Stimulated activated CD4-positive, alpha-beta T cell treated with anti-CD3 and anti-CD28 coated beads, Interleukin-4, amount 100 ng/mL, for 4 hours (primary cell): Measurements from ENCODE around the gene GOSR2.
A peak's percentile ranks its signal among the peaks of the same experiment; 100 is the strongest.
"Not testable (repeated sequence)": the region's sequence is repeated elsewhere in the genome, so short reads cannot be mapped to it uniquely, and the experiment has no call there.

Experiments used
- DNase-seq, 2 experiments: peaks; one replicate each; pipeline ENCODE4 v3.0.0-alpha.2; 2020

The GOSR2 gene

GRCh38 chr17:46935658-46936266, 12.8 kb downstream of the GOSR2 start:
- DNase-seq, result no peak

- peak; percentile 57 to 62 for DNase-seq
Measured at GRCh38 chr17:46940692-46941404, 17.9 kb downstream of the GOSR2 start.

- DNase-seq, result peak; percentile 25 to 43
Measured at GRCh38 chr17:46942441-46943217, 19.7 kb downstream of the GOSR2 start.

DNA sequence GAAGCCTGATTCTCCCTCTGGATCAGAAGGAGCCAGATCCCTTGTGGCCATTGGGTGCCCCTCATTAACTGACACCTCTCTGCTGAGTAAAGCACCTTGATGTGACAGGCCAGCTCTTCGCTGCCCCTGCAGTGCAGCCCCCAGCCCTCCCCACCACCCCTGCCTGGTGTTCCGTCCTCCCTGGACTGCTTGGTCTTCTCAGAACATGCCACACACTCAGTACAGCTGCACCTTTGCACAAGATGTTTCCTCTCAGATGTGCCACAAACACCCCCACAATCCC, 20.2 kb downstream of the GOSR2 start:
- DNase-seq, result no peak

DNA sequence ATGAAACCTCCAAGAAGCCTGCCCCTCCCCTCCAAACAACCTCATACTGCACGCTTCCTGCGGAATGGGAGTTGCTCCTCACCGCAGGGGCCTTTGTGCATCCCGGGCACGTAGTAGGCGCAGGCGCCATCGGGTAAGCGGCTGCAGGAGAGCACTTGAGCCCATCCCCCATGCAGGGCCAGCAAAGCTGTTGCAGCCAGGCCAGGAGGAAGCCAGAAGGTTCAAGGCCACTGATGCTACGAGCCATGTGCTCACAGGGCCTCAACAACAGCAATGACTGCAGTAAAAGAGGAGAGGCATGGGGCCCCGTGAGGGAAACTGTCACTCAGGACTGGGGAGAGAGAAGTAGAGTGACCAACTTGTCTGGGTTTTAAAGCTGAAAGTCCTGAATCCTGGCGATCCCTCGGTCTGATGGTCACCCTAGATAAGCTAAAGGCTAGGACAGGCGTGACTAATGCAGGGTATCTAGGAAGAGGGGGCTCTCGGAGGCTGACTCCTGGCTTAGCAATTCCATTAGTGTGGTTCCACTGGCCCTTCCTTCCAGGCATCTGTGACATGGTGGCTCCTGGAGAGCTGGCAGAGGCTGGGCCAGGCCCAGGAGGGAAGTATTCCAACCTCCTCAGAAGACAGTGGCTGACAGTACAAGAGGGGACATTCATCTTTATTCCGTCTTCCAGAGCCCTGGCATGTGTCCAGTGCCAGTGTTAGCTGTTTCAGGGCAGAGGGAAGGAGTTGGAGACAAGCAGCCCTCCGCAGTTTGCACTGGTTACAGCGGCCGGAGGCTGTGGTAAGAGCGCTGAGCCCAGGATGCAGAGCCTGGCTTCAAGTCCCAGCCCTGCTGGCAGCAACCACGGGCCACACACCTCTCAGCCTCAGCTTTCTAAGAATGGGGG, 20.8 kb downstream of the GOSR2 start:
- no peak for DNase-seq

GRCh38 chr17:46944931-46945330, 22.0 kb downstream of the GOSR2 start:
- no peak for DNase-seq

DNA sequence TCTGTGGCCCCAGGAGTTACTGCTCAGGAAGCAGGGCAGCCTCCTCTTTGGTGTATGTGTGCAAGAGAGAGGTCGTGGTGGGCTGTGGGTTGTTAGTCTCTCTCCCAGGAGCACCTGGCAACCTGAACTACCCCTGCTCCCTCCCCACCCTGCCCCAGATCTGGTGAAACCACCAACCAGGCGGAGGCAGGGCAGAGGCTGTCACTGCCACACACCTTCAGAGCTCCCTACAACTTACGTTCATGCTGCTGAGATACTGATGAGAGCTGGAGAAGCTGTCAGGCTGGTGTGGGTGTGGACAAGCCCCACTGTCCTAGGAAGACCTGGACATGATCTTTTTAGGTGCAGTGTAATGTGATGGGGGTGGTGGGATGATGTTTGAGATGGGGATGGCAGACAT, 24.3 kb downstream of the GOSR2 start:
- DNase-seq, result no peak

GRCh38 chr17:46948544-46948943, 25.6 kb downstream of the GOSR2 start:
- DNase-seq, result no peak

DNA sequence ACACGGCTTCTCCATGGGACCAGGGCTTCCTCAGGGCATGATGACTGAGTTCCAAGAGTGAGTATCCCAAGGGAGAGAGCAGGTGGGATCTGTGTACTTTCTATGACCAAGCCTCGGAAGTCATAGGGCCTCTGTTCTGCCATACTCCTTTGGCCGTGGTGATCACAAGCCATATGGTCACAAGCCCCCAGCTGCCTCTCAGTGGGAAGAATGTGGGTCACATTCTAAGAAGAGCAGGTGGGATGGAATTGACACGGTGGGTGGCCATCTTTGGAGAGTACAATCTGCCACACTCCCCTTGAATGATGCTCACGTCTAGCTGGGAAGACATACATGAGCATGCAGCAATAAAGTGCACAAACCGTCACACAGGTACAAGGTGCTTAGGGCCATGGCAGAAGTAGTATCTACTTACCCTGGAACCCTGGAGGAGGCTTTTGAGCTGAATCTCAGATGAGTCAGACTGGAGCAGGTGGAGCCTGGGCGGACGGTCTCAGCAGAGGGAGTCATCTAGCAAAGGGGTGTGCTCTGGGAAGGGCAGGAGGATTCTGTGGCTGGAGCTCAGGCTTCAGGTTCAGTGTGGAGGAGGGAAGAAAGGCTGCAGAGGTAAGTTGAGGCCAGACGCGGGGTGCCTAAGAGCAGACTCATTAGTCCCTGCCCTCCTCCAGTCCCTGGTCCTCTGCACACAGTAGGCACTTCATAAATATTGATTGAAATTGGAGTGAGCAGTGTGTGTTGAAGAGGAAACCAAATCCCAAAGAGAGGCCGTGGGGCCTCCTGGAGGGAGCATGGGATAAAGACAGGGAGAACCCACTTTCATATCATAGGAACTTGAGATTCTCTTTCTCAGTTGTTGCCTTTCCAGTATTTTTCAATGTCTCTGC, 26.6 kb downstream of the GOSR2 start:
- no peak for DNase-seq

DNA sequence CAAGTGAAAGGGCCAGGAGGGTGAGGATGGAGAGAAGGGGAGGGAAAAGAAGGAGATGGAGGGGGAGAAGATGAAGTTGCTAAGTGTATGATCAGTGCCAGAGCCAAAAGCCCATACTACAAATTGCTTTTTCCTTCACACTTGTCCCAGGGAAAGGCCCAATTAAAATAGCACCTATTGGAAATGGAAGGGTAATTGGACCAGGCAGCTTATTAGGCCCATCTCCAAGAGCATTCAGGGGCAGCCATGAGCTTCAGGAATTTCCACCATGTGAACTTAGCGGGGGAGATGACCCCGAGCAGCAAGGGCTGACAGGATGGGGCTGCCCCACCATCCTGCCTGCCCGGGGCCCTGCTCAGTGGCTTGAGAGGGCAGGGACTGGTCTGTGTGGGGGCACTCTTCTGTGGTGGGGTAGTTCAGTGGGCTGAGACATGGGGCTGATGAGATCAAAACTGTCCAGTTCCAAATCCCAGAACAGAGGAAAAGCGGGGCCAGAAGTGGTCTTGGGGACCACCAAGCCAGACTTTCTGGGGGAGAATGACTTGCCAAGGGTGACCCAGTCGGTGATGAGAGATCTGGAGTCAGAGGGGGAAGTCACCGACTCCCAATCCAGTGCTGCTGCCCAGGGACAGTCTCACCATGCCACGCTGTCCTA, 27.5 kb downstream of the GOSR2 start:
- DNase-seq, result no peak

DNA sequence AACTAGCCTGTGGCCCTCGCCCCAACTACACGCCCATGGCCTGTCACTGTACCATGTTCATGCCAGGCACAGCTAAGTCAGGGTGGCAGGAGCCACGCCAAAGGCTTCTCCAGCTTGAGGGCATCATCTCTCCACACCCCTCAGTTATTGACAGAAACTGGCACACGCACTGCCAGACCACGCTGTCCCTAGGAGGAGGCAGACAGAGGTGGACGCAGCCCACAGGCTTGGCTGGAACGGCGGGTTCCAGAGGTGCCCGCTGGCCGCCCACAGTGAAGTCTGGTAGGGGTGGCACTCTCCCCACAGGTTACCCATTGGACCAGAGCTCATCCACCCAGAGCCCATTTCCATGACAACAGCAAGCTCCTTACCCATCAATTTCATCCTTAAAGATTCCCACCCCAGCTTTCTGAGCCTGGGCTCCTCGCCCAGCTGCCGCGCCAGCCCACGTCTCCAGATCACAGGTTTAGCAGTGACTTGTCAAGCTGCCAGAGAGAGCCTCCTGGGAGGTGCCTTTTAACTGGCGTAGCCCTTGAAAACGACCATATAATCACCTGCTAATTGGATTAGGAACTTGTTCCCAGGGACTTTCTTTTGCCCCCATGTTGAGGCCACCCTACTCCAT, 28.1 kb downstream of the GOSR2 start:
- no peak for DNase-seq

- DNase-seq, result no peak
Measured at GRCh38 chr17:46951706-46952105, 28.7 kb downstream of the GOSR2 start.

DNA sequence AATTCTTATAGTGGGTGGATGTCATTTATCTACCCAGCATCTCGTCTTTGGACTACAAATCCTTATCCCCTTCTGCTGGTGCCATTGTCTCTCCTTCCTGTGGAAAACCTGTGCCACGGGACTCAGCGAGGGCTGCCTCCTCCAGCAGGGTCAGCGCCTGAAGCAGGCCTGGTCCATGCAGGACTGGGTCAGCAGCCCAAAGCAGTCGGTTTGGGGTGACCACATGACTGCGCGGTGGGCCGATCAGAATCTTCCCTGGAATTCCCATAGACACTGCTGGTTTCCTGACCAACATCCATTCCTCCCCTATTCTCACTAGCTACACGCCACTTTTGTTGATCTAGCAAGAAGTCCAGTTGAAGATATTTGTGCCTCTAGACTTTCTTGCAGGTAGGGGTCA, 29.2 kb downstream of the GOSR2 start:
- no peak for DNase-seq

GRCh38 chr17:46953191-46953590, 30.2 kb downstream of the GOSR2 start:
- not testable (repeated sequence) for DNase-seq

GRCh38 chr17:46958041-46958591, 35.2 kb downstream of the GOSR2 start:
- DNase-seq, result no peak

GRCh38 chr17:46960152-46960551, 37.2 kb downstream of the GOSR2 start:
- DNase-seq, result no peak

- DNase-seq, result no peak
Measured at GRCh38 chr17:46962374-46962790, 39.4 kb downstream of the GOSR2 start.

GRCh38 chr17:46963571-46963970, 40.6 kb downstream of the GOSR2 start:
- DNase-seq, result no peak

DNA sequence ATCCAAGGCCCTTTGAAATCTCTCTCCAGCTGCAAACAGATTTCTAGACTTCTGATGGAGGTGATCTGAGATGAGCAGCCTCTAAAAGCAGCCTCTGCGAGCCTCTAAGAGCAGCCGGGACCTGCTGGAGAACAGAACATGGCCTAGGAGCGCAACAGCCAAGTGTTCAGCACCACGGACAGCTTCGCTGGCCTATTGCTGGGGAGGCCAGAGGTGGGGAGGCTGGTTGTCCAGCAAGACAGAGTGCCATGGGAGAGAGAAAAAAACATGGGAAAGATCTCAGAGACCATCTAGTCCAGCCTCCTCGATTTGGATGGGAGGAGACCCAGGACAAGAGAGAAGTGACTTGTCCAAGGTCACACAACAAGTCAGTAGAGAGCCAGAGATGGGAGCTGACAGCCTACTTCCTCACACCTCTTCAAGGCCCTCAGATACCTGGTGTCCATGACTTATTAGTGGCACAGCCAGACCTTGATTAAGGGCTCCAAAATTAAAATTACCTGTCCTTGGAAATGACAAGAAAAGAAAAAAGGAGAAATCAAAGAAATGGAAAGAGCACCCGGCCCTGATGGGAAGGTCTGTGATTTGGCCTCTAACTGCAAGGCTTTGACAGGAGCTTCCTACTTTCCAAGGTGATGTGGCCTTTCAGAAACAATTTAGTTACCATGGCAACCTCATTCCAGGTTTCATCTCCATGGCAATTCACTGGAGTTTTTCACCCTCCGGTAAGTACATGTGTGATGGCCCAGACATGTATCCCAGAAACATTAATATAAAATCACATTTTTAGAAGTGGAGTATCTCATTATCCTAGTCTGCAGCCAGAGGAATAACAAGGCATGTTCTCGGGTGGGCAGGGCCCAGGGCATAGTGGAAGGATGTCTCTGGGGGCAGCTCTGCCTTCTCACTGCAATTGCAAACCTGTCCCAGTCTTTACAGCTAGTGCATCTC, 41.6 kb downstream of the GOSR2 start:
- DNase-seq, result no peak
